T-helper 1 cell treated with Interleukin-12 subunit alpha and Interleukin-12 subunit beta and Interleukin-4 antibody, amounts not matched to agents 30 μg/mL and 1 μg/mL, for 36 hours (primary cell): Measurements from ENCODE around the gene MAN1A1.
"Not testable (repeated sequence)": the region's sequence is repeated elsewhere in the genome, so short reads cannot be mapped to it uniquely, and the experiment has no call there.

ENCODE experiments used
- H3K27ac Mint-ChIP-seq: one replicate; pipeline ENCODE4 v1.8.0; 2021; ENCODE audit warnings: mild to moderate bottlenecking, mixed read lengths
- H3K27me3 Mint-ChIP-seq: one replicate; pipeline ENCODE4 v1.8.0; 2021; ENCODE audit warnings: low read depth, mixed read lengths
- H3K36me3 Mint-ChIP-seq: one replicate; pipeline ENCODE4 v1.8.0; 2021; ENCODE audit warnings: low read depth, mixed read lengths
- H3K4me1 Mint-ChIP-seq: one replicate; pipeline ENCODE4 v1.8.0; 2021; ENCODE audit warnings: low read depth, mixed read lengths
- H3K4me3 Mint-ChIP-seq: one replicate; pipeline ENCODE4 v1.8.0; 2021; ENCODE audit warnings: mild to moderate bottlenecking, moderate library complexity, mixed read lengths
- H3K9me3 Mint-ChIP-seq: one replicate; pipeline ENCODE4 v1.8.0; 2021; ENCODE audit warnings: mixed read lengths

MAN1A1 gene

GRCh38 chr6:119311514-119312142 is 37.9 kb downstream of the MAN1A1 start:
- peaks cover 2% of the 10 kb centered on the region for H3K9me3 Mint-ChIP-seq
- H3K36me3 Mint-ChIP-seq, result peaks cover 13% of the 10 kb centered on the region
- no peaks in the 10 kb centered on the region for H3K27me3 Mint-ChIP-seq
- peaks cover 69% of the 10 kb centered on the region for H3K4me1 Mint-ChIP-seq
- peak overlapping the region; percentile 4 for H3K27ac Mint-ChIP-seq
- H3K4me3 Mint-ChIP-seq, result no peak overlapping the region

GRCh38 chr6:119310486-119311036 is 39.0 kb downstream of the MAN1A1 start:
- no peak overlapping the region for H3K4me3 Mint-ChIP-seq
- peak overlapping the region; percentile 45 for H3K27ac Mint-ChIP-seq
- H3K27me3 Mint-ChIP-seq, result no peaks in the 10 kb centered on the region
- peaks cover 20% of the 10 kb centered on the region for H3K36me3 Mint-ChIP-seq
- H3K9me3 Mint-ChIP-seq, result peaks cover 2% of the 10 kb centered on the region
- peaks cover 65% of the 10 kb centered on the region for H3K4me1 Mint-ChIP-seq

- H3K9me3 Mint-ChIP-seq, result peaks cover 2% of the 10 kb centered on the region
- H3K27me3 Mint-ChIP-seq, result no peaks in the 10 kb centered on the region
- H3K36me3 Mint-ChIP-seq, result peaks cover 26% of the 10 kb centered on the region
- H3K4me3 Mint-ChIP-seq, result no peak overlapping the region
- H3K27ac Mint-ChIP-seq, result no peak overlapping the region
- peaks cover 50% of the 10 kb centered on the region for H3K4me1 Mint-ChIP-seq
Measured at GRCh38 chr6:119308991-119309657, 40.4 kb downstream of the MAN1A1 start.

- Mint-ChIP-seq H3K27ac (no peak overlapping the region), H3K9me3 (peaks cover 2% of the 10 kb centered on the region), H3K4me1 (peaks cover 43% of the 10 kb centered on the region), H3K27me3 (no peaks in the 10 kb centered on the region), H3K4me3 (no peak overlapping the region), H3K36me3 (peaks cover 32% of the 10 kb centered on the region)
Measured at GRCh38 chr6:119308048-119308570, 41.5 kb downstream of the MAN1A1 start.

- Mint-ChIP-seq H3K27me3 (no peaks in the 10 kb centered on the region), H3K4me3 (no peak overlapping the region), H3K4me1 (peaks cover 36% of the 10 kb centered on the region), H3K9me3 (peaks cover 2% of the 10 kb centered on the region), H3K27ac (no peak overlapping the region), H3K36me3 (peaks cover 34% of the 10 kb centered on the region)
Measured at GRCh38 chr6:119307056-119307455, 42.5 kb downstream of the MAN1A1 start.

GRCh38 chr6:119306396-119306968 is 43.1 kb downstream of the MAN1A1 start:
- no peak overlapping the region for H3K4me3 Mint-ChIP-seq
- H3K27me3 Mint-ChIP-seq, result no peaks in the 10 kb centered on the region
- H3K9me3 Mint-ChIP-seq, result peaks cover 2% of the 10 kb centered on the region
- H3K4me1 Mint-ChIP-seq, result peaks cover 32% of the 10 kb centered on the region
- peaks cover 33% of the 10 kb centered on the region for H3K36me3 Mint-ChIP-seq
- H3K27ac Mint-ChIP-seq, result no peak overlapping the region

GRCh38 chr6:119303164-119303887 is 46.2 kb downstream of the MAN1A1 start:
- Mint-ChIP-seq H3K27ac (no peak overlapping the region), H3K4me1 (peaks cover 13% of the 10 kb centered on the region), H3K27me3 (no peaks in the 10 kb centered on the region), H3K9me3 (peaks cover 2% of the 10 kb centered on the region), H3K36me3 (peaks cover 35% of the 10 kb centered on the region), H3K4me3 (no peak overlapping the region)

GRCh38 chr6:119301429-119301828 is 48.1 kb downstream of the MAN1A1 start:
- H3K4me1 Mint-ChIP-seq, result peaks cover 13% of the 10 kb centered on the region
- no peaks in the 10 kb centered on the region for H3K9me3 Mint-ChIP-seq
- peaks cover 31% of the 10 kb centered on the region for H3K36me3 Mint-ChIP-seq
- no peaks in the 10 kb centered on the region for H3K27me3 Mint-ChIP-seq
- H3K4me3 Mint-ChIP-seq, result no peak overlapping the region
- no peak overlapping the region for H3K27ac Mint-ChIP-seq

- no peak overlapping the region for H3K4me3 Mint-ChIP-seq
- peaks cover 24% of the 10 kb centered on the region for H3K36me3 Mint-ChIP-seq
- peaks cover 27% of the 10 kb centered on the region for H3K4me1 Mint-ChIP-seq
- no peaks in the 10 kb centered on the region for H3K9me3 Mint-ChIP-seq
- no peaks in the 10 kb centered on the region for H3K27me3 Mint-ChIP-seq
- H3K27ac Mint-ChIP-seq, result no peak overlapping the region
Measured at GRCh38 chr6:119299694-119300093, 49.9 kb downstream of the MAN1A1 start.

- no peaks in the 10 kb centered on the region for H3K27me3 Mint-ChIP-seq
- H3K36me3 Mint-ChIP-seq, result peaks cover 17% of the 10 kb centered on the region
- H3K4me1 Mint-ChIP-seq, result peaks cover 27% of the 10 kb centered on the region
- H3K9me3 Mint-ChIP-seq, result no peaks in the 10 kb centered on the region
- no peak overlapping the region for H3K27ac Mint-ChIP-seq
- H3K4me3 Mint-ChIP-seq, result no peak overlapping the region
Measured at GRCh38 chr6:119297049-119297448, 52.5 kb downstream of the MAN1A1 start.

GRCh38 chr6:119296036-119297035 is 53.2 kb downstream of the MAN1A1 start:
- H3K36me3 Mint-ChIP-seq, result peaks cover 17% of the 10 kb centered on the region
- peaks cover 27% of the 10 kb centered on the region for H3K4me1 Mint-ChIP-seq
- no peaks in the 10 kb centered on the region for H3K27me3 Mint-ChIP-seq
- H3K4me3 Mint-ChIP-seq, result no peak overlapping the region
- H3K27ac Mint-ChIP-seq, result no peak overlapping the region
- peaks cover 2% of the 10 kb centered on the region for H3K9me3 Mint-ChIP-seq

GRCh38 chr6:119294984-119295383 is 54.6 kb downstream of the MAN1A1 start:
- Mint-ChIP-seq H3K27ac (peak overlapping the region; percentile 8), H3K27me3 (no peaks in the 10 kb centered on the region)

GRCh38 chr6:119291060-119291459 is 58.5 kb downstream of the MAN1A1 start:
- not testable (repeated sequence) for H3K4me3 Mint-ChIP-seq, H3K27ac Mint-ChIP-seq, H3K9me3 Mint-ChIP-seq, H3K27me3 Mint-ChIP-seq
- Mint-ChIP-seq H3K4me1 (peaks cover 20% of the 10 kb centered on the region), H3K36me3 (peaks cover 19% of the 10 kb centered on the region)

More at GRCh38 chr6:119294984-119295383, 54.6 kb downstream of the MAN1A1 start:
- Mint-ChIP-seq H3K36me3 (peaks cover 17% of the 10 kb centered on the region), H3K4me3 (no peak overlapping the region), H3K4me1 (peaks cover 27% of the 10 kb centered on the region), H3K9me3 (peaks cover 5% of the 10 kb centered on the region)
